ENCODE data around the gene FGF10.

The FGF10 gene

DNA sequence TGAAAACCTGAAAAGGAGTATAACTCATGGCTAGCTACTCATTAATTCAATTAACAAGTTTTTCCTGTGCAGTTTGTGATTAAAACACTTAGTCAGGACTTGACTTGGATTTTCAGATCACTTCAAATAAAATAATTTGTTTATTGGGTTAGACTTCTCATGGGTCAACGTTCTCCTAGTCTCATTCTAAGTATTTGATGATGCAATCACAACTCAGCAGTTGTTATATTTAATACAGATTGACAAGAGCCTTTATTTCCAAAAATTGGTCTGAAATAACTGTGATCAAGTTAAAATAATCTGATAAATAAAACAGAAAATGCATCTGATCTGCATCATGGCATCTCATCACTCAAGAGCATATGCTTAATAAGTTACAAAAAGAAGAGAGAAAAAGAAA, 113.9 kb downstream of the FGF10 start:
- no peaks in the 10 kb centered on the region for H3K27me3 ChIP-seq (replicated peaks; ENCODE audit: control insufficient read depth, insufficient read depth, low read length)
- H3K36me3 ChIP-seq (ENCODE audit: control insufficient read depth, insufficient read depth, low read length), result no peaks in the 10 kb centered on the region
- DNase-seq (ENCODE audit: extremely low read depth, insufficient read length), result no peak
- TF ChIP-seq, protein P1, sequence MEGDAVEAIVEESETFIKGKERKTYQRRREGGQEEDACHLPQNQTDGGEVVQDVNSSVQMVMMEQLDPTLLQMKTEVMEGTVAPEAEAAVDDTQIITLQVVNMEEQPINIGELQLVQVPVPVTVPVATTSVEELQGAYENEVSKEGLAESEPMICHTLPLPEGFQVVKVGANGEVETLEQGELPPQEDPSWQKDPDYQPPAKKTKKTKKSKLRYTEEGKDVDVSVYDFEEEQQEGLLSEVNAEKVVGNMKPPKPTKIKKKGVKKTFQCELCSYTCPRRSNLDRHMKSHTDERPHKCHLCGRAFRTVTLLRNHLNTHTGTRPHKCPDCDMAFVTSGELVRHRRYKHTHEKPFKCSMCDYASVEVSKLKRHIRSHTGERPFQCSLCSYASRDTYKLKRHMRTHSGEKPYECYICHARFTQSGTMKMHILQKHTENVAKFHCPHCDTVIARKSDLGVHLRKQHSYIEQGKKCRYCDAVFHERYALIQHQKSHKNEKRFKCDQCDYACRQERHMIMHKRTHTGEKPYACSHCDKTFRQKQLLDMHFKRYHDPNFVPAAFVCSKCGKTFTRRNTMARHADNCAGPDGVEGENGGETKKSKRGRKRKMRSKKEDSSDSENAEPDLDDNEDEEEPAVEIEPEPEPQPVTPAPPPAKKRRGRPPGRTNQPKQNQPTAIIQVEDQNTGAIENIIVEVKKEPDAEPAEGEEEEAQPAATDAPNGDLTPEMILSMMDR (IDR thresholded peaks at IDR 0.05; ENCODE audit: insufficient read depth, low read length, poor library complexity, severe bottlenecking), result no peak
- no peak overlapping the region for H3K4me3 ChIP-seq (replicated peaks; ENCODE audit: low read depth, low read length)

DNA sequence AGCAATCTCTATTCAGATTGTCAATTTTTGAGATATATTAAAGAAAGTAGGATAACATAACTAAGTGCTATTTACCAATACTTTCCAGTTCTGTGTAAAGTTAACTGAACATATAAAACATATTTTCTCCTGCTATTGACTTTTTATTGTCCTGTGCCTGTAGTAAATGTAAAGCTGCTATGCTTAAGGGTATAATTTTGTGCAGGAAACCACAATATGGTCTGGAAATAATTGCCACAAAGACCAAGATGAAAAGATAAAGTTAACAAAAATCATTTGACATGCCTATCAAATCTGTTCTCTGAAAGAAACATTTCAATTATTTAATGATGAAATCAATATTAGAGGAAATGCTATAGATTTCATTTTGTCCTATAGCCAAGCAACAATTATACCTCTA, 121.3 kb downstream of the FGF10 start:
- Histone ChIP-seq H3K27me3 (replicated peaks; ENCODE audit: control insufficient read depth, insufficient read depth, low read length) (no peaks in the 10 kb centered on the region), H3K36me3 (ENCODE audit: control insufficient read depth, insufficient read depth, low read length) (no peaks in the 10 kb centered on the region), H3K4me3 (replicated peaks; ENCODE audit: low read depth, low read length) (no peak overlapping the region)
- no peak for DNase-seq (ENCODE audit: extremely low read depth, insufficient read length)
- TF ChIP-seq, protein P1 (IDR thresholded peaks at IDR 0.05; ENCODE audit: insufficient read depth, low read length, poor library complexity, severe bottlenecking), result no peak

DNA sequence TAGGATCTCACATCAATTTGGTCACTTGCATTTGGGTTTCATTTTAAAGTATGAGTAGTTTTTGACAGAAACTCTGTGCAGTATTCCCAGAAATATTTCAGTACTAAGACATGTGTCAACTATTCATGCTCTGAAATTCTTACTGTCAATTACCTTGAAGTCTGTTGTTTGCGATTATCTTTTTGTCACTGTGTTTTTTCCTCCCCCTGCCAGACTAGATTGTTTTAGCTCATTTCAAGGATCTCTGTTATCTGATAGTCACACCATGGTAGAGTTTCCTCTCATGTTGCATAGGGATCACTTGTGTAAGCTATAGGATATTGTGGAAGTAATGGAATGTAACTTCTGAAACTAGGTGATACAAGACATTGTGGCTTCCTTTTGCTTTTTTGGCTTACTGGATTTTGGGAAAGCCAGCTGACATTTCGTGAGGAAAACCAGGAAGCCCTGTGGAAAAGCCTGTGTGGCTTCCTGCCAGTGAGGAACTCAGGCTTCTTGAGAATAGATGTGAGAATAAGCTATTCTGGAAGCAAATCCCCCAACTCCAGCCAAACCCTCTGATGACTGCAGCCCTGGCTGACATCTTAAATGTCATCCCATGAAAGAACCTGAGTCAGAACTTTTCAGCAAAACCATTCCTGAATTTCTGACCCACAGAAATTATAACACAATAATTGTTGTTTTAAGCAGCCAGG, 122.2 kb downstream of the FGF10 start:
- Histone ChIP-seq H3K4me3 (replicated peaks; ENCODE audit: low read depth, low read length) (no peak overlapping the region), H3K27me3 (replicated peaks; ENCODE audit: control insufficient read depth, insufficient read depth, low read length) (no peaks in the 10 kb centered on the region), H3K36me3 (ENCODE audit: control insufficient read depth, insufficient read depth, low read length) (no peaks in the 10 kb centered on the region)
- DNase-seq (ENCODE audit: extremely low read depth, insufficient read length), result no peak
- TF ChIP-seq, protein P1 (IDR thresholded peaks at IDR 0.05; ENCODE audit: insufficient read depth, low read length, poor library complexity, severe bottlenecking), result no peak

DNA sequence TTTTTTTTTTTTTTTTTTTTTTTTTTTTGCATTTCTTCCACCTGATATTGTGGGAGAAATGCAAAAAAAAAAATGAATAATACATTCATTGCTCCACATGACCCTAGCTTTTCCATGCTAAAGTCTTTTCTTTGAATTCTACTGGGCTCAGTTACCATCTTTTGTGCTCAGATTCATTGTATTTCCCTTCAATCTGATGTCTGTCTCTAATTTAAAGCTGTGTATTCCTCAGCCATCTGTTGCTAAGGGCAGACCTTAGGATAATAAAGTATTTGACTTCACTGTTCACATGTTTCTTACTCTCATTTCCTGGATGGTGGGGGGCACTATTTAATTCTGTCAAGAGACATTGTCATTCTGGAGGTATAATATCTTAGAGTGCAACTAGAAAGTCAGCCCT, 123.5 kb downstream of the FGF10 start:
- no peaks in the 10 kb centered on the region for H3K27me3 ChIP-seq (replicated peaks; ENCODE audit: control insufficient read depth, insufficient read depth, low read length)
- TF ChIP-seq, protein P1 (IDR thresholded peaks at IDR 0.05; ENCODE audit: insufficient read depth, low read length, poor library complexity, severe bottlenecking), result no peak
- no peak for DNase-seq (ENCODE audit: extremely low read depth, insufficient read length)
- H3K4me3 ChIP-seq (replicated peaks; ENCODE audit: low read depth, low read length), result no peak overlapping the region
- H3K36me3 ChIP-seq (ENCODE audit: control insufficient read depth, insufficient read depth, low read length), result no peaks in the 10 kb centered on the region

DNA sequence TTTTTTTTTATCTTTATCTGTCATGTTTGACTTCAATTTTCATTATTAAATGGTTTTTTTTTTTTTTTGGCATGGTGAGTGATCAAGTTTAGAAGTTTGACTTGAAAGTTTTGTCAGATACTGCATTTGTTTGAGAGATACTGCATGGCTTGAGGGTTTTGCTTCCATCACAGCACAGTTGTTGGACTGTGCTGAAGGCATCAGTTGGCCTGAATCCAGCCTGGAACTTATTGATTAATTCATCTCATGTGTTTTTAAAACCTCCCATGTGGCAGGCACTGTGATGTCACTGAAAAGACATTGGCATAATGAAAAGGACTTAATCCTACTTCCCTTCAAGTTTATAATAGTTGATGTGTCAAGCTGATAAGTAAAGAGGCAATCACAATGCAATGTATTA, 128.4 kb downstream of the FGF10 start:
- TF ChIP-seq, protein P1 (IDR thresholded peaks at IDR 0.05; ENCODE audit: insufficient read depth, low read length, poor library complexity, severe bottlenecking), result no peak
- DNase-seq (ENCODE audit: extremely low read depth, insufficient read length), result no peak
- H3K36me3 ChIP-seq (ENCODE audit: control insufficient read depth, insufficient read depth, low read length), result no peaks in the 10 kb centered on the region
- H3K27me3 ChIP-seq (replicated peaks; ENCODE audit: control insufficient read depth, insufficient read depth, low read length), result no peaks in the 10 kb centered on the region
- H3K4me3 ChIP-seq (replicated peaks; ENCODE audit: low read depth, low read length), result no peak overlapping the region
